CMK (cell line): ENCODE results near the gene STAB2.

ENCODE experiments used
- DNase-seq: peaks from one replicate; pipeline ENCODE4 v3.0.0-alpha.2; 2010; ENCODE audit warnings: low read depth

STAB2 gene

GRCh38 chr12:103696101-103696500 lies 109.0 kb downstream of the STAB2 start:
- no peak for DNase-seq

DNA sequence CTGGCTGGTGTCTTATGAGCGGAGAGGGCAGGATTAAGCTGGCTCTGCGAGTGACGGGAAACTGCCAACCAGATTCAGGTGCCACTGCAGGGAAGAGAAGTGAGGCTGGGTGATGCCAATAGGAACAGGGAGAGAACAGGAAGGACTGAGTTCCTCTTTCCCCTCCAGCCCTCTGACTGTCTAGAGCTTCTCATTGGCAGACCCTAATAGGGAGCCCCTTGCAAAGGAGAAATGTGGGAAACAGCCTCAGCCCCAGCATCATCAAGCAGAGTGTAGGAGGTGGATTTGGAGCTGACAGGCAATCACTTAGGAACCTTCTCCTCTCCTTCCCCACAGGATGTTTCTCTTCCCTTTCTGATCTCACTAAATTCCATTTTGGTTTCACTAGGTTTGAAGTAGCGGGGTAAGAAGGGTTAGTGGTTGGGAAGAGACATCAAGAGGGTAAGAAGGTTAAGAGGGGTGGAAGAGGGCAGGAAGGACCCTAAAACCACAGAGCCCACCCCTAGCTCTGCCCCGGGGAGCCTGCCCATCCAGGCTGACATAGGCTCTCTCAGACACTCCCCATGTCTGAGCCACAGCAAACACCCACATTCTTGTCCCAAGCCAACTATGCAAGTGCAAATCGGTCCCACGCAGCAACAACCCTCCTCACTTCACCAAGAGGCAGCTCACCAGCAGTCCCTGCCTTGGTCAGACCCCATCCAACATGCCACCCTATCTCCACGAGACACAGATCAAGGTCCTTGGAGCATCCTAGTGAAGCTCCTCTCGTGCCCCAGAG lies 111.1 kb downstream of the STAB2 start:
- no peak for DNase-seq

DNA sequence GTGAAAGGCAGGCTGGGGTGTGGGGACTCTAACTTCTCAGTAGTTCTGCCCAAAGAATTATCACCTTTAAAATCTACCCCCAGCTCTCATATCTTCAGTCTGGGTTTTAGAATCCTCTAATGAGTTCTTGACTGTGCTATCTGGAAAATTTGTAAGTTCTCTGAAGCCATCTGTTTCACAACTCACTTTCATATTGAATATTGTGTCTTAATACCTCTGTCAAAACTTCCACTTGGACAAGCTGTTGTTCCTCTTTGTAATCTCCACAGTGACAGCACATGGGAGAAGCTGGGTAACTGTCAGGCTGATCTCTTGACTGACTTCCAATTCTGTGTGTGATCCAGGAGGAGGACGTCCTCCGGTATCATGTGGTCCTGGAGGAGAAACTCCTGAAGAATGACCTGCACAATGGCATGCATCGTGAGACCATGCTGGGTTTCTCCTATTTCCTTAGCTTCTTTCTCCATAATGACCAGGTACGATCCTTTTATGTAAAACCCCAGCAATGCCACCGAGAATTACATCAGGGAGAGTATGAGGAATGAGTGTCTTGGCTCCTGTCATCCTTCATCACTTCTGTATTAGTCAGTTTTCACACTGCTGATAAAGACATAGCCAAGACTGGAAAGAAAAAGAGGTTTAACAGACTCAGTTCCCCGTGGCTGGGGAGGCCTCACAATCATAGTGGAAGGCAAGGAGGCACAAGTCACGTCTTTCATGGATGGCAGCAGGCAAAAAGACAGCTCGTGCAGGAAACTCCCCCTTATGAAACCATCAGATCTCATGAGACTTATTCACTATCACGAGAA lies 111.9 kb downstream of the STAB2 start:
- no peak for DNase-seq

DNA sequence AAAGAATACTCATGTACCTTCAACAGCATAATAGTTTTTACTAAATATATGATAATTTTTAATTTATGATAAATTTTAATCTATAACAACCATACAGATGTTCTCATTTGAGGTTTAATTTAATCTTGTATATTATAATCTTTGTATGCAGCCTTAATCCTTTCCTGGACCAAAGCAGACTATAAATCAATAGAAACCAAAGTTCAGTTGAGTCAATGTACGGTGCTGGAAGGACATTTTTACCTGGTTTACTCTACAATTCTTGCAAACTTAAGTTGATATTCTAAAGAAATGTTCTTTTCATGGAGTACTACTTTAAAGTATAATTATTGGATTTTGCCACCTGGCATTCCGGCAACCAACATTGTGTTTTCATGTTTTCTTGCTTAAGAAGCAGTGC lies 118.0 kb downstream of the STAB2 start:
- no peak for DNase-seq

- no peak for DNase-seq
Measured at GRCh38 chr12:103705927-103706326, 118.9 kb downstream of the STAB2 start.

DNA sequence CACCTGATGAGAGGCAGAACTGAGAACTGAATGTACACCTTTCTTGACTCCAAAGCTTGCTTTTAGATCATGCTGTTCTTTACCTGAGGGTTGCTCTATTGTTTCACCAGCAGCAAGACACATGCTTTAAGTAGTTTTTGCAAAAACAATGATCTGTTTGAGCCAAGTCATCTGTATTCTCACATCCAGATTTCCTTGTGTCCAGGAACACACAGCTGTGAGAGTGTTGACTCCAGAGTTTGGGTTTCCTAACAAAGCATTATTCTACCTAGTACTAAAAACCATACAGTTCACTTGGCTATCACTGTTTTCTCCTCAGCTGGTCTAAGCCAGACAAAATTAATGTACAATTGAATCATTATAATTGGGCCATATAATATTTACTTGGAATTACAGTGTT lies 120.4 kb downstream of the STAB2 start:
- no peak for DNase-seq

DNA sequence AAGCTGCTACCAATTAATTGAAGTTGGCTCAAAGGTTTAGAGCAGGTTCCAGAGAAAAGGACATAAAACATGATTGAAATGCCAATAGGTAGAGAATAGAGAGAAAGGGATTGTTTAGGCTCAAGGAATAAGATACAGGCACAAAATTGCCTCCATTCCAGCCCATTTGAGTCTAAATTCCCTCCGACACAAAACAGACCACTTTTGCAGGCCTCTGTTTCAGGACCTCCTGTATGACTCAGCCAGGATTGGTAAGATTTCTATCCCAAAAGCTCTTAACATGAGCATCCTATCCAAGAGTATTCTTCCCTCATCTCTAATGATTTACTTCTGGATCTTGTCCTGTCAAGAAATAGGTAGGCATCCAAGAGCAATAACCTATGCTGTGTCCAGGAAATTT lies 123.5 kb downstream of the STAB2 start:
- no peak for DNase-seq

DNA sequence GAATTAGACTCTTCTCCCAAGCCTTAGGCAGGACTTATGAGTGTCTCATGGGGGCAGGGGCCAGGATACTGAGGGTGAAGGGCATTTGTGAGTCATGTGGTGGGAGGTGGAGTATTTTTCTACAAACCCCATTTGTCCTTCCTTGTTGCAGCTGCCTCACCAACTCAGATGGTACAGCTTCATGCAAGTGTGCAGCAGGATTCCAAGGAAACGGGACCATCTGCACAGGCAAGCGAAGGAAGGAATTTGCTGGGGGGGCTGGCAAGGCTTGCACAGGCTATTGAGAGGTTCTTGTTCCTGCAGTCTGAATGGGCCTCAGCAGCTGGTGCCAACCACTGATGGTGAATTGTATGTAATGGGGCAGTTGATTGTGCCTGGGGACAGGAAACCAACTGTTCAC lies 125.1 kb downstream of the STAB2 start:
- no peak for DNase-seq

- no peak for DNase-seq
Measured at GRCh38 chr12:103715494-103715893, 128.4 kb downstream of the STAB2 start.

DNA sequence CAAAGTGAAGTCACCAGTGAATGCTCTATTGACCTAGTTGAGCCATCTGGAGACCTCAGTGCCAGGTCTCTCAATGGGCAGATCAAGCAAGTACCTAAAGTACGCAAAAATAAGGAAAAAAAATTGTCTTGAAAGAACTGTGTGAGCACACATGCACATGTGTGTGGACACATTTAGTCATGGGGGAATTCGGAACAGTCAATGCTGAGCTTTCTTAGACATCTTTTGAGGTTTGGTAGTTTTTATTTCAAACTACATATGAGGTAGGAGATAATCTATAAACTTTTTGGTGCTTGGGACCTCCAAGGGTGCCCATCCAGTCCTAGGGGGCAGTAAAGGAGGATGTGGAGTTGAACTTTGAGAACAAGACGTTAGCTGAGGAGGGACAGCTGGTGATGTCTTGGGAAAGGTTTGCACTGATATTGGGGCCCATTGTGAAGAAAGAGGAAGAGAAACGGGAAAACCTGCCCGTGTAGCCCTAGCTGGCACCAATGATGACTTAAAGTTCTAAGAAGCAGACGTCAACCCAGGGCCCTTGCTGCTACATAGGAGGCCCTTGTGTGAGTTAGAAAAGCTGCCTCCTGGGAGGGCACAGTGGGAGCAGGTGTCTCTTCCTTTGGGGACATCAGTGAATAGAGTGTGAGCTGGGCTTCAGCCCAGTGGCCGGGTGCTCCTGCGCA lies 129.6 kb downstream of the STAB2 start:
- DNase-seq = no peak

GRCh38 chr12:103725398-103725797 lies 138.3 kb downstream of the STAB2 start:
- DNase-seq = no peak

GRCh38 chr12:103727638-103728037 lies 140.6 kb downstream of the STAB2 start:
- DNase-seq = no peak

GRCh38 chr12:103728323-103728722 lies 141.2 kb downstream of the STAB2 start:
- DNase-seq = no peak

GRCh38 chr12:103729499-103729898 lies 142.4 kb downstream of the STAB2 start:
- DNase-seq = no peak

DNA sequence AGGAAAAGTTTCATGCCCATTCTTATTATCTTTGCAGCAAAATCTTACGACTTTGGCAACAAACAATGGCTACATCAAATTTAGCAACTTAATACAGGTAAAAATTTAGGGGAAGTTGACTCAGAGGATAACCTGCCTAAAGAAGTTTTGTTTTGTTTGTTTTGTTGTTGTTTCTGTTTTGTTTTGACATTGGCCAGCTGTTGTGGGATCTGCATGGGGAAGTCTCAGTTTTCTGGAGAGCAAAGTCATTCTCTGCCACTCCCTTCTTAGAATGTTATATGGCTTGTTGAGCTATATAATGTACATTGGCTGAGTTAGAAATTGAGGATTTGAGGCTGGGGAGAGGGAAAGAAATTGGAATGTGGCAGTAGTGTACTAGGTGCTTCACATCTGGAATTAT lies 144.5 kb downstream of the STAB2 start:
- no peak for DNase-seq

GRCh38 chr12:103734863-103735262 lies 147.8 kb downstream of the STAB2 start:
- DNase-seq = no peak

DNA sequence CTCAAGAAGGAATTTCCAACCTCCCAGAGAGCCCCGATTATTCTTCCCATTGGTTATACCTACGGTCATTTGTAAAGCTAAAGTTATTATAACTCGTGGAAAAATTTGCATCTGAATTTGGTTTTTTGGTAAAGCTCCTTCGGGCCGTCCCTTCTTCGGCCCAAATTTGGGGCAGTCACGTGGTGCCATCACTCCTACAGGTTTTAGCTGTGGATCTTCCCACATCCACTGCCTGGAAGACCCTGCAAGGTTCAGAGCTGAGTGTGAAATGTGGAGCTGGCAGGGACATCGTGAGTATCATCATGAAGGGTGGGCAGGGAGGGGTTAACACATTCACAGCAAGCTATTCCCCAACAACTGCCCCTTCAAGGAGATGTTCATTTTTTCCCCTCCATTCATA lies 148.2 kb downstream of the STAB2 start:
- DNase-seq = no peak

- DNase-seq = no peak
Measured at GRCh38 chr12:103736572-103736971, 149.5 kb downstream of the STAB2 start.

GRCh38 chr12:103737881-103738280 lies 150.8 kb downstream of the STAB2 start:
- DNase-seq = no peak

- DNase-seq = no peak
Measured at GRCh38 chr12:103742349-103742932, 155.4 kb downstream of the STAB2 start.

- DNase-seq = no peak
Measured at GRCh38 chr12:103743788-103744187, 156.7 kb downstream of the STAB2 start.

DNA sequence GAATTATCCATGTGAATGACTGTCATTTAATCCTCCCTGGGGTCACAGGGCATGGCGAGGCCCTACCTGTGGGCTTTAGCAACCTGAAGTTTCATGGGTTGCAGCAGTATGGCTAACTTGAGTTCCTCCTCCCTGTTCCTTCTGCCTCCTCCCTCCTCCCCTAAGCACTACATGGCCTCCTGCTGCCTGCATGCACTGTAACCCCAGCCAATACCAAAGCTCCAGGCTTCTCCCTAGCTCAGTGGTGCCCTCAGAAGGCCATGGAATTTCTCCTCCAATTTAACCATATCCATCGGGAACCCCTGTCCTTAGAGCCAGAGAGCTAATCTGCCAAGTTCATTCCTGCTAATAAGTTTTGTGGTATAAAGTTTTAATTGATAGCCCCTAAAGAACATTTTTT lies 158.9 kb downstream of the STAB2 start:
- no peak for DNase-seq

DNA sequence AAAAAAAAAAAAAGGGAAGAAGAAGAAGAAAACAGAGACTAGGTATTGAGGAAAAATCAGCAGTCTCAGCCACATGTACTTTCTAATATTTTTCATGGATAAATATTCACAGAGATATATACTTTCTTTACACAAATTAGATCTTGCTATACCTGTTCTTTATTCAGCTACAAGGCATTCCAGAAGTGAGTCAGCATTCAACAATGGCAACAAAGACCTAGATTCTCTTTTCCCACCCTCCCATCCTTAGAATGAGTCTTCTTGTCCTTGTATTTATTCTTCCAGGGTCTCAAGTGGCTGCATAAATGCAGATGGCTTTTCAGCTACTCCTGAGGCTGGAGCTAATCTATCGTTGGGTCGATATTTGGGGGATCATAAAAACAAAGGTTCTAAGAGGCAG lies 160.9 kb downstream of the STAB2 start:
- no peak for DNase-seq
